ENCODE measurements around the gene ACTR8. TPM values are rescaled to one million over a fixed set of nuclear protein-coding genes. Genes with fewer than 3 reads are reported as not detected.

ACTR8 gene
- total and polyA plus RNA-seq, 2 of the 13 experiments (the other 11 are each of a cell fraction or from before 2014, with no cell fraction given) = 15.5 to 29.0 TPM

- TF ChIP-seq ZNF749 (CRISPR knock-in tag; IDR thresholded peaks at IDR 0.05; ENCODE audit: borderline replicate concordance) (no peak), GTF3A (CRISPR knock-in tag; conservative IDR thresholded peaks at IDR 0.05) (no peak), DMTF1 (CRISPR knock-in tag; IDR thresholded peaks at IDR 0.05) (no peak), NCOA1 (CRISPR knock-in tag; IDR thresholded peaks at IDR 0.05) (no peak), ZFYVE20 (CRISPR knock-in tag; IDR thresholded peaks at IDR 0.05; ENCODE audit: borderline replicate concordance, low read depth) (peak; percentile 46; the same call in 1 of the 2 replicates), ZNF281 (CRISPR knock-in tag; IDR thresholded peaks at IDR 0.05; ENCODE audit: borderline replicate concordance) (peak; percentile 67; the same call in 1 of the 2 replicates), BRF2 (CRISPR knock-in tag; IDR thresholded peaks at IDR 0.05) (peak; percentile 79; the same call in 1 of the 2 replicates), JUNB (CRISPR knock-in tag; IDR thresholded peaks at IDR 0.05; ENCODE audit: borderline replicate concordance) (no peak), ZNF777 (CRISPR knock-in tag; IDR thresholded peaks at IDR 0.05) (no peak), SMYD3 (CRISPR knock-in tag; IDR thresholded peaks at IDR 0.05) (no peak), ZNF766 (CRISPR knock-in tag; IDR thresholded peaks at IDR 0.05; ENCODE audit: borderline replicate concordance) (peak; percentile 58; the same call in 1 of the 2 replicates), TARDBP (CRISPR knock-in tag; IDR thresholded peaks at IDR 0.05) (peak; percentile 92), IKZF4 (CRISPR knock-in tag; IDR thresholded peaks at IDR 0.05; ENCODE audit: borderline replicate concordance, low read depth, not compliant biosample characterization) (no peak), BRCA1 (CRISPR knock-in tag; IDR thresholded peaks at IDR 0.05) (no peak), PBX3 (CRISPR knock-in tag; IDR thresholded peaks at IDR 0.05; ENCODE audit: borderline replicate concordance) (0 out of 2 replicates have a peak, but pooled peaks have one; percentile 19)
These were observed at the start of gene ACTR8 (continued) for GRCh38 chr3:53881691-53882593.

All from HepG2 (cell line).